IMR-90 (cell line): ENCODE results near the gene CYP2D6.

Source experiments
- BHLHE40 ChIP-seq: fragments of 150-350 bp; IDR thresholded peaks from 2 replicates; pipeline ENCODE4 v1.6.1; 2016; ENCODE audit warnings: mild to moderate bottlenecking, low read depth, low read length
- CHD1 ChIP-seq: IDR thresholded peaks from 2 replicates; pipeline ENCODE4 v1.6.1; 2012; ENCODE audit warnings: low read depth, low read length, improper control_type of control experiment
- CTCF ChIP-seq: conservative IDR thresholded peaks from 2 replicates; pipeline ENCODE4 v1.5.1; 2012; ENCODE audit warnings: mild to moderate bottlenecking, low read depth, low read length, improper control_type of control experiment
- NFE2L2 ChIP-seq: fragments of 150-350 bp; IDR thresholded peaks from 2 replicates; pipeline ENCODE4 v1.6.1; 2016; ENCODE audit warnings: low read depth, mild to moderate bottlenecking, low read length
- POLR2A ChIP-seq: IDR thresholded peaks from 2 replicates; pipeline ENCODE4 v1.6.1; 2012; ENCODE audit warnings: mild to moderate bottlenecking, low read depth, low read length
- RFX5 ChIP-seq: IDR thresholded peaks from 2 replicates; pipeline ENCODE4 v1.8.0; 2012; ENCODE audit warnings: low read depth, mild to moderate bottlenecking, low read length, moderate library complexity
- USF2 ChIP-seq: fragments of 150-350 bp; IDR thresholded peaks from 2 replicates; pipeline ENCODE4 v1.6.1; 2017; ENCODE audit warnings: mild to moderate bottlenecking, antibody characterized with exemption, low read length, low read depth

- TF ChIP-seq USF2 (no peak), RFX5 (no peak), CTCF (no peak), BHLHE40 (no peak), POLR2A (no peak), NFE2L2 (no peak), CHD1 (no peak)
These were observed 48.4 kb upstream of the CYP2D6 start for GRCh38 chr22:42178910-42179519.
